ENCODE results near the gene CRYBG3.
A peak's percentile ranks its signal among the peaks of the same experiment; 100 is the strongest.

Gene CRYBG3

DNA sequence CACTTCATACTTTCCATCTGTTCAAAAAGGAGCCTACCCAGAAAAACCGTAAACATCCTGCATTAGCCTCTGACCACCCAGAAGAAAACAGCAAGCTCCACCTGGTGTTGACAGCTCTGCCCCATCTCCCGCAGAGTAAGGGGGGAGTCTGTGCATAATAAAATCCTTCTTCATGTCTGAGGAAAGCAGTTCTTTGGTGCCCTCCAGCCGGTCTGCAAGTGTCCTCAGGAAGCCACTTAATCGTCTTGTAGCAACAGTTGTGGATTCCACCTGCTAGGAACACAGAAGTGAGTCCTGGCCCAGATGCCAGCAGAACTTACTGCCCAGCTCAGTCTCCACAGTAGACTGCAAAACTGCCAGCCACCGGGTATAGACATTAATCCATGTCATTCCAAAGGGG lies 127.9 kb downstream of the CRYBG3 start:
- no peak for DNase-seq

DNA sequence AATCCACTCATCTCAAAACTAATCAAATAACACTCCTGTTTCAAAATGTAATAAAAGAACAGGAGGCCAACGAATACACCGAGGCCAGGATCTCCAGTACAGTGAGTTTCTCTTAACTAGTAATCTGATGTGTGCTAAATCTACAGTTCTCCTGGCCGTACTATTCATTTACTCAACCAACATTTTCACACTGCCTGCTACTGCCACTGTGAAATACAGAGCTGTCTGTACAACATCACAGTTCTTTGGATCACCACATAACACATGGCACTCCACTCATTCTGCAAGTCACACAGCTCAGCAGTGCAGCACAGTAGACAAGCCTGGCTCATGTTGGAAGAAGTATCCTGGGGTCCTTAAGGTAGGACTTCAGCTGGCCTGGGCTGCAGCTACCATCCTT lies 128.5 kb downstream of the CRYBG3 start:
- DNase-seq = no peak

DNA sequence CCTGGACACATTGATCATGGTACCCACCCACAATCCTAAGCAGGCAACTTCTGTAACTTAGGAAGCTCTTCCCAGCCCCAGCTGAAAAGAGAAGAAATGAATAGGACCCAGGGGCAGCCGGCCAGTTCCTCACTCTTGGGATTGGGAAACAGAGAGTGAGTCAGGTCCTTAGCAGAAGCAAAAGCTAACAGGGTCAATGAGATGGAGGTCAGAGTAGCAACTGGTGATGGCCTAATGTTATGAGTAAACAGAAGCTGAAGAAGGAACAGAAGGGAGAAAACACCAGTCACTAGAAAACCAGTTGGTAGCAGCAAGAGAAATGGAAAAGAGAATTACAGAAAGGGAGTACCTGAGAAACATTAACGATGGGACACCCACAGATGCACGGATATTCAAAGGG lies 130.5 kb downstream of the CRYBG3 start:
- DNase-seq = no peak

DNA sequence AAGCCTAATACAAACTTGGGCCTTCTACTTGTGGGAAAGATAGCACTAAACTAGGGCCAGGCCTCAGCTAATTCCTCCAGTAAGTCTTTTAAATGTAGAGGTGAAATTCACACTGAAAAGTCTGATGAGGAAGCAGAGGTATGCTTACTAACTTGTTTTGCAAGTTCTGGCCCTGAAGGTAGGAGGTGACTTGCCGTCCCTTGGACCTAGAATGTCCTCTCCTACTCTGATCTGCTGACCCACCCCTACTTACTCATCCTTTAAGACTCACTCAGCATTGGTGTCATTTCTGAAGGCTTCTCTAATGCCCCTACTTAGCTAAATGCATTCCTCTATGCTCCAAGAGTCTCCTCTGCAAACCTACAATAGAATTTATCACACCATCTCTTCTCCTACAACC lies 131.1 kb downstream of the CRYBG3 start:
- DNase-seq = no peak

DNA sequence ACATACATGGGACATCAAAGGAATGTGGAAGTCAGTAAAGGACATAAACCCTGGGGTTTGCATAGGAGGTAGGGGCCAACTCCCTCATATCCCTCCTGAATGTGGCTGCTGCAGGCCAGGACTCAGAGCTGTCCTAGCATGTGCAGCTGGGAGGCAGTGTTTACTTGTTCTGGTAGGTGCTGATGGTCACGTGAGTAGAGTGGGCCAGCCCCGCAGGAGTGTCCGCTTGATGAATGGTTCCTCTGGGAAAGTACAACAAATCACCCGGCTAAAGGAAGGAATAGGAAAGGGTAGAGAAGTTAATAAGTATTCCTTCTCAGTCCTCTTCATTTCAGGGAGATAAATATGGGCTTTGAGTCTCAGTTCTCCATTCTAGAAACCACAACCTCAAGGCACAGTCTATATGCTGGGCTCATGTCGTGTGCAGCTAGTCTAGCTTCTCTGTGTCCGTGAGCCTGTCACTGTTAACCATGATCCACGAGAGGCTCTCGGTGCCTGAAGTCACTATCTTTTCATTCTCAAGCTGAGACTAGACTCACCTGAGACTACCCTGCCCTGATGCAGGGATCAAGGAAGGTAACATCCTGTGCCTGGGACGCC lies 132.5 kb downstream of the CRYBG3 start:
- no peak for DNase-seq

DNA sequence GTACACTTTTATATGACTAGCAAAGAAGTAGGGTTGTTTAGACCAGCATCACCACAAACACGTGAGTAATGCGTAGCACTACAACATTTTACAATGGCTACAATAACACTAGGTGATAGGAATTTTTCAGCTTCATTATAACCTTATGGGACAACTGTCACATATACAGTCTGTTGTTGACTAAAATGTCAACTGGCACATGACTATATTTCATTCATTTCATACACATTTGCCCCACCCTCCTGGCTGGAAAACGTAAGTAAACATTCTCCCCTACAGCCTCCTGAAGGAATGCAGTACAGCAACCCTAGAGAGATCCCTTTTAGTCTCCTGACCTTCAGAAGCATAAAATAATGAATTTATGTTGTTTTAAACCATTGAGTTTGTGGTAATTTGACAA lies 134.2 kb downstream of the CRYBG3 start:
- DNase-seq = no peak

DNA sequence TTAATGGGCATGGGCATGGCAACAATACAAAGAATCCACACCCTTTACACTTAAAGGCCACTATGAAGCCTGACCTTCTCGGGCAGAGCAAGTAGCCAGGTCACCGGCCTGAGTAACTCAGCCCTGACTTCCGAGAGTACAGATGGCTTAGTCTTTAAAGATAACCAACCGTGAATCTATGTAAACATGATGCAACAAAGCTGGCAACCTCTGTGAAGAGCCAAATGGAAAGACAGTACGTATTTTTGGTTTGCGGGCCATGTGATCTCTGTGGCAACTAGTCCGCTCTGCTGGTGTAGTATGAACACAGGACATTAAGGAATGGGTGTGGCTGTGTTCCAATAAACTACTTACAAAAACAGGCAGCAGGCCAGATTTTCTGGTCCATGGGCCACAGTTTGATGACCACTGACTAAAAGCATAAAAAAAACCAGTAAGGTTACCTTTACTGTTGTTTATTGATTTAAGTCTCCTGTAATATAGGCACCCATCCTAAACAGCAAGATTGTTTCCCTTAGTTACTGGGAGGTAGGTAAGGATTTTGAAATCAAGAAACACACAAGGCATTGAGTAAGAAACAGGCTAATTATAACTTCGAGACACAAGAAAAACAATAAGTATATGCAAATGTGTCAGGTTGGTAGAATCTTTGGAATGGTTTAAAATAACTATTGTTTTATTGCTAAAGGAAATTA lies 136.0 kb downstream of the CRYBG3 start:
- no peak for DNase-seq

DNA sequence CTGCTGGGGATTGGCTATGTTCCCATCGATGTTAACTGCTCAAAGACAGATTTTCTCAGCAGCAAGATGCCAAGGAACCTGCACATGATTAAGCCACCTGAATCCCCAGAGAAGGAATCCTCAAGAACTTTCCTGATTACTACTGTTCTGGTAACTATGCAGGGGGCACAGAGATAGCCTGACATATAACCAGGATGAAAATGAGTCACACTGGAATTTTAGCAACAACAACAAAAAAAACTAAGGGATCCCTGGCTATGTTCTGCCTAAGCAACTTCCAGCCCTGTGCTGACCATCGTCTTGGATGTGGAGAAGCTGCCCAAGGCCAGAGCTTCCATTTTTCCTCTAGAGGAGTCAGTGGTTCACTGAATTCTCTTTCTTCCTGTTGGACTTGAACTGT lies 136.6 kb downstream of the CRYBG3 start:
- DNase-seq = no peak

DNA sequence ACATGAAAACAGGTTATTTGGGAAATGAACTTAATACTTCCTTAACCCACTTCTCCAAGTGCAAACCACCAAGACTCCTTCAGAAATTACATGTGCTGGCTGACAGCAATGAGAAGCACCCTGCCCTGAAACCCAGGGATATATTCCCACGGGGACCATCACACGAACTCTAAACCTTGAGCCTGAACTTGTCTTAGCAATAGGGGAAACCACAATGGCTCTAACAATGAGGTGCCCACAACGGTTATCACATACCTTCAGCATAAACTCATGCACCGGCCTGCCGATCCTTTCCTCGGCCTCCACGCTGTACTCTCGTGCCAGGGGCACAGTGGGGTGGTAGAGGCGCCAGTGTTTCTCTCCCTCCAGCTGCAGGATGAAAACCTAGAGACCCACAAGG lies 137.0 kb downstream of the CRYBG3 start:
- DNase-seq = no peak

DNA sequence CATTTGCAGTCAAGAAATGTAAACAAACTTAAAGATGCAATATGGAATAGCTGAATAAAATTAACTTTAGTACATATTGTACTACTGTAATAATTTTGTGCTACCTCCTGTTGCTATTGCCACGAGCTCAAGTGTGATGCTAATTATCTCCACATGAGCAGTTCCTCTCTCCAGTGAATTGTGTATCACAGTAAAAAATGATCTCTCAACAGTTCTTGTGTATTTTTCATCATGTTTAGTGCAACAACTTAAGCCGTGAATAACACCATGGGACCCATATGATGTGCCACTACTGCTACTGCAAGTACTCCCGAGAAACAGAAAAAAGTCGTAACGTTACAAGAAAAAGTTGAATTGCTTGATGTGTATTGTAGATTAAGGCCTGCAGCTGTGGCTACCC lies 138.1 kb downstream of the CRYBG3 start:
- DNase-seq = no peak

DNA sequence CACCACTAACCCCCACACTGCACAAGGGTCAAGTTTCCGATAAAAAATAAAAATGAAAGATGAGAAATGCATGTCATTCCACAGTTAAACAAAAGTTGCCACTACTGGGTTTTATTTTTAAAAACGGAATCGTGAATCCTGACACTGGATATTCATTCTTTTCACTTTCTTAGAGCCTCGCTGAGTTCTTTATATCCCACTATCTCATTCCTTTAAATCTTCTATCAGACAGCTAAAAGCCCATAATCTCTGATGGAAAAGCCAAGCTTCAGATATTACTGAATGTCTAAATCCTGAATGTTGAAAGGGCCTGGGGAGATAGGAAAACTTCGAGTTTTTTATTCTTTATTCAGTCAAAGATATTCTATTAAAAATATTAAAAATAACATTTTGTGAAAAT lies 138.7 kb downstream of the CRYBG3 start:
- no peak for DNase-seq

DNA sequence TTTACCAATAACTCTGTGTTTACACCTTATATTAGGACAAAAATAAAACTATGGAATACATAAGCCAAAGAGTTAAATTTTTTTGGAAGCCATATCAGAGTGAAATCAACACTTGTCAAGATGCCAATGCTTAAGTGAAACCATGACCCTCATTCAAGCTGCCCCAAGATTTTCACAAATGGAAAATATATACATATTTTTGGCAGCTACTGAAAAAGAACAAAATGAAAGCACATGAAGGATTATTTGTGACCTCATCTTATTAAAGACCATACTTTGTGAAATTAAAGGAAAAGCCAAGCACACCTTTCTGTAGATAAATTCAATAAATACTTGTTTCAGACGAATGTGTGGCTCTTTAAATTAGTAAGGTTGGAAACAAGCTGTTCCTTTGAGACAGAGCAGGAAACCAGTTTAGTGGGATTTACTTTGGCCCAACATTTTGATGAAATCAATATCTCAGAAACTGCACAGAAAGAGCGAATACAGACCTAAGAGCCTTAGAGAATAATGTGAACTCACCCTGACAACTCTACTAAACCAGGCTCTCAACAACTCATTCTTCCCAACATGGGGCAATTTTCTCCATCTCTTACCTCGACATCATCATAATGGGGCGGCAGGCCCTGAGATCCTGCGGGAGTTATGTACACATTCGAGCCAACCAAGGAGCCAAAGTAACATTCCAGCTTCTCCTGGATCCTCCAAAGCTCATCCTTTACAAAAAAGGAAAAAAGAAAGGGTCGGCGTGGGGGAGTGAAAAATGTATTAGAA lies 139.4 kb downstream of the CRYBG3 start:
- DNase-seq = no peak

DNA sequence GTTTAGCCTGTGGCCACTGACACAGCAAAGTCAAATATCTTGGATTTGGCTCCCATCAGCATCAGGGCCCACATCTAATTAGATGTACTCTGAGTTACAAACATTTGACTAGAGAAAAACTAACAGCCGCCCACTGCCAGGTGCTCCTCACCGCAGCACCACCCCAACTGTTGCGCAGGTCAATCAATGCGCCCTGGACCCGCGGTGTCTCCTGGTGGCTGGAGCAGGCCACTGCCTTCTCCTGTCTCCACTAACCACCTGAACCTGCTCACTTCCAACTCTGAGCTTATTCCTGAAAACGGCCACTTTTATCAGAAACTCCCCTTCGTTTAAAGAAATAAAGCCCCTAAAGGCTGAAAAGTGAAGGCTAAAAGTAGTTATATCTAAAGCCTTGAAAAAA lies 146.2 kb downstream of the CRYBG3 start:
- no peak for DNase-seq

DNA sequence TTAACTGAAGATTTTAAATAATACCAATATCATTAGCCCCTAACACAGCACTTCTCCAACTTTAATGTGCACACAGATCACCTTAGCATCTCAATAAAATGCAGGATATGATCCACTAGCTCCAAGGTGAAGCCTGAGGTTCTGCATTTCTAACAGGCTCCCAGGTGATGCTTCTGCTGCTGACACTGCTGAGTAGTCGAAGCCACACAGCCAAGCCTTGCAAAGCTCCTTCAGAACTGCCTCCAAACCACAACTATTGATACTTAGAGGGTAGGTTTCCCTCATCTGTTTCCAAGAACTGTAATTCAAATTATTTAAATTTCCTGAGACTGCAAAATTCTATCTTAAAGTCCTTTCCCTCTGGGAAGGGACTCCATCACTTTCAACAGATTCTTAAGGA lies 146.6 kb downstream of the CRYBG3 start:
- DNase-seq = no peak

DNA sequence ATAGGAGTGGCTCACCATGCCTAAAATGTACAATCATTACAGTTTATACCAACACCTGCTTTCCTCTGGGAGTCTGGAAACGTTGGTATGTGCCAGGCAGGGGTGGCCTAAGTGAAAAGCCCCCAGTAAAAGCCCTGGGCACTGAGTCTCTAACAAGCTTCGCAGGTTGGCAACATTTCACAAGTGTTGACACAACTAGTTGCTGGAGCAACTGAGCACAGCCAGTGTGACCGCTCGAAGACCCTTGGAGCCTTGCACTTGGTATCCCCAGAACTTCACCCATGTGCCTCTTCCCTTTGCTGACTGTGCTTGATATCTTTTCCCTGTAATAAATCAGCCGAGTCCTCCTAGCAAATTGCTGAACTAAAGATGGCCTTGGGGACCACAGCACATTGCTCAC lies 147.7 kb downstream of the CRYBG3 start:
- DNase-seq = no peak

DNA sequence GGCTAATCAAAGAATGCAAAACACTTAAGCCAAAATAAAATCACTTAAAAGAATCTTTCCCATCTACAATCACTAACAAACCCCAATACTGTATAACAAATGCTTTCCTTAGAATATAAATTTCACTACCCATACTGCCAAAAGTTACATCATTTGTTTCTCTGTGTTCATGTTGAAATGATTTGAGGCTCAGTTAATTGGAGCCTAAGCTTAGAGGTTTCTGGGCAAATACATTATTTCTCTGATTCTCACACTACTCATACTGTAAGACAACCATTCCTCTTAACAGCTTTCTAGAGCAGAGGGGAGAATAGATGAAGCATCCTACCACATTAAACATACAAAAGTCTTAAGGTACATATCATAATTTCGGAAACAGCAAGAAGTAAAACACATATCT lies 148.3 kb downstream of the CRYBG3 start:
- no peak for DNase-seq

DNA sequence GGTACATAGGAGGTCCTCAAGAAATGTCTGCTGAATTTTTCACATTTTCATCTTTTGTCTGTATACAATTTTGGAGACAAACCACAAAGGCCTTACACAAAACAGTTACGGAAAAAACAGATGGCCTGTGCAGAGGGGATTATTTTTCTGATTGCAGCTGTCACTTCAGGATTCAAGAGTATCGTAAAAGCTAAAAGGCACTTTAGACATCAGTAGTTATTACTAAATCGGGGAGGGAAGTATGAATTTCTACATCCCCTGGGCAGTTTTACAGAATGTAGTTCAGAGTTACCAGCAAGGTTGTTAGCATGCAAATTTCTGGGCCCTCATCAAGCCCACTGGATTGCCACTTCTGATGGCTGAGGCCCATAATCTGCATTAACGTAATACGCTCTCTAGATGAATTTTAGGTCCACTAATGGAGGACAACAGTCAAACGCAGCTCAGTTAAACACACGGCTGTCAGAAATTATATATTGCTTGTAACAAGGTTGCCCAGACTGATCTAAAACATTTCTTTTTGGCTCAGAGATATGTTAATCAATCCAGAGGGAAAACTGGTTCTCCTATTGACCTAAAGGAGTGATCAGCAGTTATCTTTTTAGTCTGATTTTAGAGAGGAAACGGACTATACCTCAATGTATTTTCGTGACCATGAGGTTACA lies 149.3 kb downstream of the CRYBG3 start:
- DNase-seq = no peak

DNA sequence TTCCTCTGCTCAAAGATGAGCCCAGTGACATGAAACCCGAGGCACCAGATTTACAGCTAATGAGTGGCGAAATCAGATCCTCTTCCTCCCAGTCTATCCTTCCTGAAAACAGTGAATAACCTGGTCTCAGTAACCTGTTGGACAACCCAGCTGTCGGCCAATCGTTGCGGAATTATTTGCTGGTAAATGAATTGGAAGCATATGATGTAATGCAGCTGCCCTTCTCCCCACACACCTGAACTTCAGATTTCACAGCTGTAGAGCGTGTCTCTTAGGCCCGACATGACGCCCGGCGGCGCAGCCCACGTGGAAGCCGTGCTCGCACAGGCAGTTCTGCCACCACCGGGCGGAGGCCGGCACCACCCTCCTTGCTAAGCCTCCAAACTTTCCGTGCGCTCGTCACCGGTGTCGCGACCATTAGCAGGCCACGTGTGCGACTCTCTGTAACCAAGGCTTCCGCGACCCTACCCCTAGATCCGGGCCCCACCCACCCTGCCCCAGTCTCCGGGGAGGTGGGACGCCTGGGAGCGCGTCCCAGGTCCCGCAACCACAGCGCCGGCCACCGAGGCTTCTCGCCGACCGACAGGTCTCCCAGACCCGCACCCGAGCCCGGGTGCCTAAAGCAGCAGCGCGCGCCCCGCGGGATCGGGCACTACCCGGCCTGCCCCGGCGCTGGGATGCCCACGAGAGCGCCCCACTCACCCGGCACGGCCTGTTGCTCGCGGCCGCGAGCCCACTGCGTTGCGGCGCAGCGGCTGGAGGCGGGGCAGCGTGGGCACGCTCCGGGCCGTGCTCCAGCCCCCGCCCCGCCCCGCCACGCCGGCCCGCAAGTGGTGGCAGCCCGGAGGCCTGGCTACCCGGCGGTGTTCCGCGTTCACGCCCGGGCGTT lies 150.1 kb downstream of the CRYBG3 start, which contains the start of gene RIOX2:
Gene RIOX2, minus strand, starts transcription at position 753 of the 889 bp plus-strand sequence. CDS start 4,838 bp downstream, outside the sequence.
- DNase-seq = peak; percentile 80

DNA sequence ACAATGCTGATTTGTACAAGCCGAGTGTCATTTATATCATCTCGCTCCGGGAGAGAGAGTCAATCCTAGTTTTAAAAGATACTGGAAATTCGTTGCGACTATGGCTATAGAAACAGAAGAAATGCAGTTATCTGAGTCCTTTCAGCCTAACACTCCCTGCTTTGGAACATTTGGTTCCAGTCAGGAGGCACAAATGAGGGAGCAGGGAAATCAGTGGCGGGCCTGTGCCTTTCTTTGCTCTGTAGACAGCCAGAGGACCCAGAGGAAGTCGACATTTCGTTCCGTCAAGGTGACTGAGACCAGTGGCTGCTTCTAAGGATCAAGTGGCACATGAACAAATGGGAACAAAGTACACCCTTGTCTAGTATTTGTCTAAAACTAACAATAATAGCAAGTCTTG lies 151.2 kb downstream of the CRYBG3 start:
- DNase-seq = no peak

DNA sequence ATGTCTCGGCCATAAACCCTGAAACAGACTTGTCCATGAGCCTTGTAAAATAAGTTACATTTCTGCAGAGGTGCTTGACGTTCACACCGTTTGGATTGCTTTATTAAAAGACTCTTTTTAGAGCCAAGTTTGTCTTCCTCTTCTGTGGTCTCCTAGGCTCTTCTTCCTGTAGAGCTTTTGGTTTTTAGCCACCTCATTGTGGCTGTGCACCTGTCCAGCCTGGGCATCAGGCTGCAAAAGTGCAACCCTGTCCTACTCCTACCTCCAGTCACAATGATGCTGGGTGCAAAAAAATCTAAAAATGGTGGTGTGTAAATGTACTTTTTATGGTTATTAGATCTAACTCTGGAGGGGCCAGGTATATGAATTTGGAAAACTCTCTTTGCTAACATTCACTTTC lies 153.2 kb downstream of the CRYBG3 start:
- DNase-seq = no peak

DNA sequence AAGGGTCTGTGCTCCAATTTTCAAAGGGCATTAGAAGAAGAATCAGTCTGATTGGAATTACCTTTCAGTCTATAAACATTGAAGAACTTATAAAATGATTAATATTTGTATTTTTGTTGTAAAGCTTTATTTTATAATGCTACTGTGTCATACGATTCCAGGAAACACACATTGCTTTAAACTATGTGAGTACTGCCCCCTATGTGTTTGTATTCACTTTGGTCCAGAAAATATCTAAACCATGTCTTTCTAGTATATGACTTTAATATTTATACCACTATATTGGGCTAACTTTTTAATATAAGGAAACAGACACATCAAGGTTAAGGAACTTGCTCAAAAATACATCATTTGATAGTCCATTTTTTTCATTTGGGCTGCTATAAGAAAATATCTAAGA lies 153.7 kb downstream of the CRYBG3 start:
- DNase-seq = no peak

DNA sequence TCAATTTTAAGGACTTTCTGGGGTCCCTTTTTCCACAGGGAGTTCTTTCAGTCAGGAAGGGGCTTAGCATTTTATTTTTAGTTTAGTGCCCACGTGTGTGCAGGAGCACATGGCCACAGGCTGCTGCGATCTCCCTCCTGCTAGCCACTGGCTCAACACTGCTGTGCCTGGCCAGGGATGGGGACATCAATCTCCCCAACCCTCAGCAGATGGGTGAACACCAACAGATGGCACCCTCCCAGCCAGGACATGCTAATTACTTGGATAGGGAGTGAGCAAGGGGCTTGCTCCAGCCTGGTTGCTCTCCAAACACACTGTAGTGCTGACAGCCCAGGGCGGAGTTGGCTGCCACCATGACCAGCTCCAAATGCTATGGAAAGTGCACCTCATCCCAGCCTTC lies 157.8 kb downstream of the CRYBG3 start:
- no peak for DNase-seq

DNA sequence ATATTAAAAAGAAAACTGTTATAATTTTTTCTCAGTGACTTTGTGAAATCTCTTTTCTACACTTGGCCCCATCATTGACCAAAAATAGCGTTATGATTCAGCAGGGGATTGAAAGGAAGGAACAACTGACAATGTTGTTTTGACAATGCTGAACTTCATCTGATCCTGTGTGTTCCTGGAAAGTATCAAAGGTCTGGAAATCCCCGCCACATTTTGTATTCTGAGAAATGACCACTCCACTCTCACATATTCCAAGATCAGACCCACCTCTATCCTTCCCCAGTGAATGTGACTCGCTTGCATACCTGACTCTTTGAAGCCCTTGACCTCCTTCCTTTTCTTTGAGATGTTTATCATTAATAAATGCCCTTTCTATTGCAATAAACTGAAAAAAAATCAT lies 160.1 kb downstream of the CRYBG3 start:
- no peak for DNase-seq

All from stimulated activated CD4-positive, alpha-beta T cell treated with anti-CD3 and anti-CD28 coated beads, Interleukin-4, amount 100 ng/mL, for 1 hour (primary cell).